Measurements from ENCODE around the gene EID2B. TPM values are rescaled to one million over a fixed set of nuclear protein-coding genes. Genes with fewer than 3 reads are reported as not detected.

Gene EID2B
- 1 to 10 TPM; 4.7 to 7.4 TPM for total RNA-seq

GRCh38 chr19:39532233-39533002, at the start of gene EID2B:
Gene EID2B (minus strand): TSS chr19:39532852. CDS start chr19:39532802, 50 bp downstream.
- DNase-seq (peak; percentile 96), ATAC-seq (peak; percentile 96)
- no peaks in the 10 kb centered on the region for H3K27me3 Mint-ChIP-seq
- H3K27ac Mint-ChIP-seq, result peak within 1 kb of the TSS; percentile 87
- peaks cover 11% of the 10 kb centered on the region for H3K36me3 Mint-ChIP-seq
- CTCF ChIA-PET, result interaction anchor here (0.8 to 4.7 kb wide), 28 partner anchors 10 to 410 kb away, joined by 3 to 59 read pairs (median 4); partner anchors contain the start of genes PAK4, PLEKHG2, RPS16 and SELENOV
- H3K4me1 Mint-ChIP-seq, result peaks cover 24% of the 10 kb centered on the region
- H3K9me3 Mint-ChIP-seq (ENCODE audit: low read depth), result no peaks in the 10 kb centered on the region
- peak within 1 kb of the TSS; percentile 91 for H3K4me3 Mint-ChIP-seq

- Mint-ChIP-seq H3K27ac (no peak overlapping the region), H3K9me3 (ENCODE audit: low read depth) (peaks cover 9% of the 10 kb centered on the region), H3K4me3 (no peak overlapping the region), H3K36me3 (peaks cover 3% of the 10 kb centered on the region), H3K4me1 (peaks cover 2% of the 10 kb centered on the region), H3K27me3 (peaks cover 36% of the 10 kb centered on the region)
- ATAC-seq, result no peak
- CTCF ChIA-PET, result no interaction called here
- no peak for DNase-seq
These were observed 49.8 kb upstream of the EID2B start for GRCh38 chr19:39582442-39582841.

GRCh38 chr19:39568604-39569003, 36.0 kb upstream of the EID2B start:
- Mint-ChIP-seq H3K27me3 (peaks cover 31% of the 10 kb centered on the region), H3K9me3 (ENCODE audit: low read depth) (no peaks in the 10 kb centered on the region), H3K4me1 (peaks cover 7% of the 10 kb centered on the region), H3K27ac (no peak overlapping the region), H3K36me3 (no peaks in the 10 kb centered on the region), H3K4me3 (no peak overlapping the region)
- CTCF ChIA-PET, result no interaction called here
- DNase-seq (no peak), ATAC-seq (no peak)

DNA sequence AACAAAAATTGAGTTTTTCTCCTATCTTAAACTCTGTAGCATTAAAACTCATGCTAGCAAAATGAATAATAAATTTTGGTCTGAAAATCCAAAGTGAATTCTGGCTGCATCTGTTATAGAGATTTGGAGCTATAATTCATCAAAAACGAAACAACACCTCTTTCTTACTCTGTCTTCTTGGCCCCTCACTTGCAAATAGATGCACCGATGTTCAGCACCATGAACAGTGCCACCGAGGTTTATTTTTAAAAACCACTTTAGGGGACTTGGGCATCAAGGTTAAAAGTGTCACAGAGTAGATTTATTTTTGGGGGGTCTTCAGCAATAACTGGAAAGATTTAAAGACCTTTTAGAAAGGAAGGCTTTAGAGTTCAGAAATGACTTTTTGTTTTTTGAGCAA, 33.4 kb upstream of the EID2B start:
- peaks cover 7% of the 10 kb centered on the region for H3K4me1 Mint-ChIP-seq
- ATAC-seq (no peak), DNase-seq (no peak)
- H3K36me3 Mint-ChIP-seq, result no peaks in the 10 kb centered on the region
- no peak overlapping the region for H3K27ac Mint-ChIP-seq
- H3K9me3 Mint-ChIP-seq (ENCODE audit: low read depth), result no peaks in the 10 kb centered on the region
- H3K27me3 Mint-ChIP-seq, result peaks cover 20% of the 10 kb centered on the region
- CTCF ChIA-PET, result no interaction called here
- H3K4me3 Mint-ChIP-seq, result no peak overlapping the region

DNA sequence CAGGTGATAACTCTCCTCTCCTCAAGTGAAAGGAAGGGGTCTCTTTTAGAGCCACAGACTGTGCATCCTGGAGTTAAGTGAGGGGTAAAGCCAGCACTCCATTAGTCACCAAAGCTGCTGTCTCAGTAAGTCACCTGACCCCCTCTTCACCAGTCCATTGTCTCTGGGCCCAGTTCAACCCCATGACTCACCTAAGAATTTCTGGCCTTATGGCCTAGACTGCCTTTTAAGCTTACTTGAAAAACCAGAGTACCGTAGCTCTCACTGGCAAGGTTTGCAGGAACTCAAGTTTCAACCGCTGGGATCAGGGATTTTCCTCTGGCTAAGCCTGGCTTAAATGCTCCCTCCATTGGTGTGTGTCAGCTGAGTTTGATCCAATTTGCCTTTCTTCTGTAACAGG, 30.8 kb upstream of the EID2B start:
- CTCF ChIA-PET, result interaction anchor here (0.6 to 2.6 kb wide), 2 partner anchors 10 to 567 kb away, joined by 3 to 8 read pairs; no protein-coding TSS in a partner anchor
- peaks cover 14% of the 10 kb centered on the region for H3K4me1 Mint-ChIP-seq
- peaks cover 6% of the 10 kb centered on the region for H3K27me3 Mint-ChIP-seq
- no peak overlapping the region for H3K4me3 Mint-ChIP-seq
- no peak for DNase-seq
- H3K9me3 Mint-ChIP-seq (ENCODE audit: low read depth), result no peaks in the 10 kb centered on the region
- no peak for ATAC-seq
- H3K36me3 Mint-ChIP-seq, result no peaks in the 10 kb centered on the region
- no peak overlapping the region for H3K27ac Mint-ChIP-seq

GRCh38 chr19:39558624-39559117, 26.0 kb upstream of the EID2B start:
- peaks cover 23% of the 10 kb centered on the region for H3K4me1 Mint-ChIP-seq
- ATAC-seq (peak; percentile 77), DNase-seq (peak; percentile 48)
- H3K36me3 Mint-ChIP-seq, result no peaks in the 10 kb centered on the region
- H3K27me3 Mint-ChIP-seq, result peaks cover 3% of the 10 kb centered on the region
- peak overlapping the region; percentile 48 for H3K4me3 Mint-ChIP-seq
- peak overlapping the region; percentile 68 for H3K27ac Mint-ChIP-seq
- CTCF ChIA-PET, result interaction anchor here (0.9 kb wide), 1 partner anchor 117 kb away, joined by 3 read pairs; no protein-coding TSS in a partner anchor
- H3K9me3 Mint-ChIP-seq (ENCODE audit: low read depth), result no peaks in the 10 kb centered on the region

GRCh38 chr19:39557811-39558623, 25.4 kb upstream of the EID2B start:
- H3K9me3 Mint-ChIP-seq (ENCODE audit: low read depth), result no peaks in the 10 kb centered on the region
- H3K27ac Mint-ChIP-seq, result peak overlapping the region; percentile 68
- CTCF ChIA-PET, result interaction anchor here (0.9 to 1.1 kb wide), 2 partner anchors 12 to 118 kb away, joined by 3 read pairs; no protein-coding TSS in a partner anchor
- peaks cover 26% of the 10 kb centered on the region for H3K4me1 Mint-ChIP-seq
- DNase-seq (no peak), ATAC-seq (peak; percentile 66)
- H3K4me3 Mint-ChIP-seq, result peak overlapping the region; percentile 48
- peaks cover 3% of the 10 kb centered on the region for H3K27me3 Mint-ChIP-seq
- H3K36me3 Mint-ChIP-seq, result no peaks in the 10 kb centered on the region

DNA sequence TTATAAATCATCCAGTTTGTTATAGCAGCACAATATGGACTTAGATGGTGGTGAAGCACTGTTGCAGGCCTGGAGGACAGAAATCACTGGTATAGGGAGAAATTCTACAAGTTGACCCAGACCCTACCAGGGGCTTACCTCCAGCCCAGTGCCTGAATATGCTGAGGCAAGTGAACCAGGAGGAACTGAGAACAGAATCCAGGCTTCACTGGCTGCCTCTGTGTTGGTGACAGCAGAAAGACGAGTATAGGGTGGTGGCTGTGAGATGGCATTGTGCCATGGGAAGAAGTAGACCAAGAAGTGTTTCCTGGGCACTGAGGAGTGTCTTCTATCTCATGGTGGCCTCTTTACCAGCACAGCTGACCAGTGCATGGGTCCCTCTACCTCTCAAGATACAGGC, 23.2 kb upstream of the EID2B start:
- no peaks in the 10 kb centered on the region for H3K9me3 Mint-ChIP-seq (ENCODE audit: low read depth)
- CTCF ChIA-PET, result interaction anchor here (5.7 kb wide), 1 partner anchor 118 kb away, joined by 79 read pairs; no protein-coding TSS in a partner anchor
- no peak for DNase-seq
- no peaks in the 10 kb centered on the region for H3K36me3 Mint-ChIP-seq
- H3K27ac Mint-ChIP-seq, result no peak overlapping the region
- ATAC-seq, result no peak
- H3K4me3 Mint-ChIP-seq, result no peak overlapping the region
- H3K27me3 Mint-ChIP-seq, result no peaks in the 10 kb centered on the region
- peaks cover 35% of the 10 kb centered on the region for H3K4me1 Mint-ChIP-seq

GRCh38 chr19:39554701-39555311, 22.2 kb upstream of the EID2B start:
- no peaks in the 10 kb centered on the region for H3K9me3 Mint-ChIP-seq (ENCODE audit: low read depth)
- ATAC-seq, result no peak
- no peak overlapping the region for H3K27ac Mint-ChIP-seq
- no peaks in the 10 kb centered on the region for H3K36me3 Mint-ChIP-seq
- DNase-seq, result no peak
- H3K4me1 Mint-ChIP-seq, result peaks cover 41% of the 10 kb centered on the region
- CTCF ChIA-PET, result interaction anchor here (5.7 kb wide), 1 partner anchor 119 kb away, joined by 79 read pairs; no protein-coding TSS in a partner anchor
- H3K4me3 Mint-ChIP-seq, result no peak overlapping the region
- no peaks in the 10 kb centered on the region for H3K27me3 Mint-ChIP-seq

GRCh38 chr19:39553082-39553652, 20.5 kb upstream of the EID2B start:
- Mint-ChIP-seq H3K27ac (no peak overlapping the region), H3K4me3 (no peak overlapping the region), H3K27me3 (no peaks in the 10 kb centered on the region), H3K4me1 (peaks cover 27% of the 10 kb centered on the region), H3K9me3 (ENCODE audit: low read depth) (no peaks in the 10 kb centered on the region), H3K36me3 (no peaks in the 10 kb centered on the region)
- DNase-seq (no peak), ATAC-seq (no peak)
- CTCF ChIA-PET, result interaction anchor here (0.6 to 5.7 kb wide), 6 partner anchors 10 to 294 kb away, joined by 3 to 79 read pairs (median 4); no protein-coding TSS in a partner anchor

DNA sequence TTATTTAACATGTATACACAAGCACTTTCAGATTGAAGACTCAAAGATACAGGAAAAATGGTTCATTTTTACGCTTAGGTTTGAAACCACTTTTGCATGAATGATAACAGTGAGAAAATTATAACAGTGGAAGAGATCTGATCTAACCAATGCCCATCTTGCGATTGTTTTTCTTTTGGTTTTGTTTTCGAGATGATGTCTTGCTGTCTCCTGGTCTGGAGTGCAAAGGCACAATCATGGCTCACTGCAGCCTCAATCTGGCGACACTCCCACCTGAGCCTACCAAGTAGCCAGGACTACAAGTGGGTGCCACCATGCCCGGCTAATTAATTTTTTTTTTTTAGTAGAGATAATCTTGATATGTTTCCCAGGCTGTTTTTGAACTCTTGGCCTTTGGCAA, 17.5 kb upstream of the EID2B start:
- Mint-ChIP-seq H3K4me3 (no peak overlapping the region), H3K27ac (no peak overlapping the region), H3K36me3 (no peaks in the 10 kb centered on the region), H3K4me1 (peaks cover 23% of the 10 kb centered on the region), H3K9me3 (ENCODE audit: low read depth) (no peaks in the 10 kb centered on the region), H3K27me3 (no peaks in the 10 kb centered on the region)
- CTCF ChIA-PET, result interaction anchor here (1.6 to 5.7 kb wide), 3 partner anchors 8 to 294 kb away, joined by 4 to 79 read pairs (median 7); no protein-coding TSS in a partner anchor
- DNase-seq (peak; percentile 36), ATAC-seq (peak; percentile 61)

- Mint-ChIP-seq H3K4me3 (no peak overlapping the region), H3K27me3 (no peaks in the 10 kb centered on the region), H3K36me3 (no peaks in the 10 kb centered on the region), H3K27ac (no peak overlapping the region), H3K4me1 (peaks cover 29% of the 10 kb centered on the region), H3K9me3 (ENCODE audit: low read depth) (no peaks in the 10 kb centered on the region)
- CTCF ChIA-PET, result interaction anchor here (1.4 to 1.7 kb wide), 4 partner anchors 11 to 294 kb away, joined by 3 to 9 read pairs (median 3); partner anchors contain the start of gene EID2B
- no peak for ATAC-seq
- peak; percentile 34 for DNase-seq
These were observed 13.9 kb upstream of the EID2B start for GRCh38 chr19:39546599-39546998.
